ENCODE data around the gene CCDC172.

Gene CCDC172

DNA sequence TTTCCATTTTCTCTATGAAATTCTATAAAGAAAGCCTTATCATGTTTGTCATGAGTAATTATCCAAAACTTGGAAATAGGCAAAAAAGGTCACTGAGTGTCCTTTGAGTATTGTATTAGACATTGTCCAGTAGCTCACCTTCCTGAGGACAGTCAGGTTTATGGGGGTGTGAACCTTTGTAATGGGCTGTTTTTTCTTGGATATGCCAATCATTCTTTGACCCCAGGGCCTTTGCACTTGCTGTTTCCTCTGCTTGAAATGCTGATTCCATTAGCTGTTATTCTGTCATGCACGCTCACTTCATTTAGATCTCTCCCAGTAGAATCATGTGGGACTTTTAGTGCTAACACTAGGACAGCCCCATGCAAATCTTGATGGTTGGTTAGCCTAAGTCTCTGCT is 4.9 kb downstream of the CCDC172 start:
- TF ChIP-seq, protein P1, sequence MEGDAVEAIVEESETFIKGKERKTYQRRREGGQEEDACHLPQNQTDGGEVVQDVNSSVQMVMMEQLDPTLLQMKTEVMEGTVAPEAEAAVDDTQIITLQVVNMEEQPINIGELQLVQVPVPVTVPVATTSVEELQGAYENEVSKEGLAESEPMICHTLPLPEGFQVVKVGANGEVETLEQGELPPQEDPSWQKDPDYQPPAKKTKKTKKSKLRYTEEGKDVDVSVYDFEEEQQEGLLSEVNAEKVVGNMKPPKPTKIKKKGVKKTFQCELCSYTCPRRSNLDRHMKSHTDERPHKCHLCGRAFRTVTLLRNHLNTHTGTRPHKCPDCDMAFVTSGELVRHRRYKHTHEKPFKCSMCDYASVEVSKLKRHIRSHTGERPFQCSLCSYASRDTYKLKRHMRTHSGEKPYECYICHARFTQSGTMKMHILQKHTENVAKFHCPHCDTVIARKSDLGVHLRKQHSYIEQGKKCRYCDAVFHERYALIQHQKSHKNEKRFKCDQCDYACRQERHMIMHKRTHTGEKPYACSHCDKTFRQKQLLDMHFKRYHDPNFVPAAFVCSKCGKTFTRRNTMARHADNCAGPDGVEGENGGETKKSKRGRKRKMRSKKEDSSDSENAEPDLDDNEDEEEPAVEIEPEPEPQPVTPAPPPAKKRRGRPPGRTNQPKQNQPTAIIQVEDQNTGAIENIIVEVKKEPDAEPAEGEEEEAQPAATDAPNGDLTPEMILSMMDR (IDR thresholded peaks at IDR 0.05; ENCODE audit: borderline replicate concordance, extremely low read depth, low read length, poor library complexity, severe bottlenecking), result no peak
- no peak for TF ChIP-seq EZH2 (IDR thresholded peaks at IDR 0.05; ENCODE audit: borderline replicate concordance, low read depth, low read length, severe bottlenecking)
- no peak overlapping the region for H3K27ac ChIP-seq (ENCODE audit: low read length)
- no peaks in the 10 kb centered on the region for H3K36me3 ChIP-seq (ENCODE audit: insufficient read depth, low read length)
- H2AFZ ChIP-seq (ENCODE audit: low read depth, low read length), result no peak overlapping the region
- ATAC-seq (ENCODE audit: insufficient read depth, low read depth), result no peak
- H3K4me1 ChIP-seq (ENCODE audit: insufficient read depth, low read length), result no peaks in the 10 kb centered on the region
- no peaks in the 10 kb centered on the region for H3K9me3 ChIP-seq (ENCODE audit: insufficient read depth, low read length, severe bottlenecking)
- H3K4me3 ChIP-seq (ENCODE audit: low read depth in 1 of 2, low read length in 2 of 2), result no peak overlapping the region
- DNase-seq, result no peak
- H3K79me2 ChIP-seq (ENCODE audit: insufficient read depth, low read length), result no peaks in the 10 kb centered on the region
- H3K27me3 ChIP-seq (ENCODE audit: insufficient read depth, low read length, poor library complexity), result no peaks in the 10 kb centered on the region
- H3K9ac ChIP-seq (ENCODE audit: low read depth, low read length), result no peak overlapping the region
- H4K20me1 ChIP-seq (ENCODE audit: insufficient read depth, low read length), result no peaks in the 10 kb centered on the region
- H3K4me2 ChIP-seq (ENCODE audit: insufficient read depth, low read length), result no peak overlapping the region

DNA sequence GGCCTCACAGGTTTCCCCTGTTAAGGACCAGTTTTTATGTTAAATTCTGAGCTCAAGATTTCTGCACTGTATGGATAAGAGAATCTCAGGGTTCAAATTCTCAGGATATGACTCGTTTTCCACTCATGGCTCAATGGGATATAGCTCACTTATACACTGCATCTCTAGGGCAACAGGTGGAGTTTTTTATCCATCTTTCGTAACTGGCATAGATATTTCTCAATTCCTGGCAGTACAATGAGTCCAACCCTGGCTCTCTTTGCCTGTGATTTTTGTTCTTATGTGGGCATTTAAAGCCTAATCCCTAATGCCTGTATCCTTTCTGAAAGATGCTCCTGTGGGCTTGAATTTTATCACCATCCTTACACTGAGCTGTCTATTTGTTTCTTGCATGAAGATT is 7.6 kb downstream of the CCDC172 start:
- no peak overlapping the region for H2AFZ ChIP-seq (ENCODE audit: low read depth, low read length)
- no peaks in the 10 kb centered on the region for H4K20me1 ChIP-seq (ENCODE audit: insufficient read depth, low read length)
- H3K27ac ChIP-seq (ENCODE audit: low read length), result no peak overlapping the region
- H3K79me2 ChIP-seq (ENCODE audit: insufficient read depth, low read length), result no peaks in the 10 kb centered on the region
- TF ChIP-seq, protein P1 (IDR thresholded peaks at IDR 0.05; ENCODE audit: borderline replicate concordance, extremely low read depth, low read length, poor library complexity, severe bottlenecking), result no peak
- TF ChIP-seq EZH2 (IDR thresholded peaks at IDR 0.05; ENCODE audit: borderline replicate concordance, low read depth, low read length, severe bottlenecking), result no peak
- H3K36me3 ChIP-seq (ENCODE audit: insufficient read depth, low read length), result no peaks in the 10 kb centered on the region
- H3K4me2 ChIP-seq (ENCODE audit: insufficient read depth, low read length), result no peak overlapping the region
- H3K9me3 ChIP-seq (ENCODE audit: insufficient read depth, low read length, severe bottlenecking), result no peaks in the 10 kb centered on the region
- ATAC-seq (ENCODE audit: insufficient read depth, low read depth), result no peak
- no peaks in the 10 kb centered on the region for H3K4me1 ChIP-seq (ENCODE audit: insufficient read depth, low read length)
- H3K27me3 ChIP-seq (ENCODE audit: insufficient read depth, low read length, poor library complexity), result no peaks in the 10 kb centered on the region
- DNase-seq, result no peak
- H3K4me3 ChIP-seq (ENCODE audit: low read depth in 1 of 2, low read length in 2 of 2), result no peak overlapping the region
- H3K9ac ChIP-seq (ENCODE audit: low read depth, low read length), result no peak overlapping the region

DNA sequence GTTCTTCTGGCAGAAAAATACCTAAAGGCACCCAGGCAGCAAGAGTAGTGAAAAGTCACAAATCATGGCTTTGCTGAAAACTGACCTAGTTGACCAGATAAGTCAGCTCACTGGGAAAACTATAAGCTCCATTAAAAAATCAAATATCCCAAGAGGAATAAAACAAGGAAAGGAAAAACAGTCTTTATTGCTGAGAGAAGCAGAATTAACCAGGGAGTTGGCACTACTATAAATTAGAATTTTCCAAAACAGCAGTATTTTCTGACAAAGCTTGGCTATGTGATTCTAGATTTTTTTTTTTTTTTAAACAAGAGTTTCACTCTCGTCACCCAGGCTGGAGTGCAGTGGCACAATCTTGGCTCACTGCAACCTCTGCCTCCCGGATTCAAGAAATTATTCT is 12.6 kb downstream of the CCDC172 start:
- Histone ChIP-seq H3K4me3 (ENCODE audit: low read depth in 1 of 2, low read length in 2 of 2) (no peak overlapping the region), H3K36me3 (ENCODE audit: insufficient read depth, low read length) (no peaks in the 10 kb centered on the region), H4K20me1 (ENCODE audit: insufficient read depth, low read length) (no peaks in the 10 kb centered on the region), H3K4me2 (ENCODE audit: insufficient read depth, low read length) (no peak overlapping the region), H3K27me3 (ENCODE audit: insufficient read depth, low read length, poor library complexity) (no peaks in the 10 kb centered on the region), H3K79me2 (ENCODE audit: insufficient read depth, low read length) (no peaks in the 10 kb centered on the region), H3K9me3 (ENCODE audit: insufficient read depth, low read length, severe bottlenecking) (no peaks in the 10 kb centered on the region), H3K27ac (ENCODE audit: low read length) (no peak overlapping the region), H3K4me1 (ENCODE audit: insufficient read depth, low read length) (no peaks in the 10 kb centered on the region), H3K9ac (ENCODE audit: low read depth, low read length) (no peak overlapping the region), H2AFZ (ENCODE audit: low read depth, low read length) (no peak overlapping the region)
- TF ChIP-seq, protein P1 (IDR thresholded peaks at IDR 0.05; ENCODE audit: borderline replicate concordance, extremely low read depth, low read length, poor library complexity, severe bottlenecking), result no peak
- no peak for TF ChIP-seq EZH2 (IDR thresholded peaks at IDR 0.05; ENCODE audit: borderline replicate concordance, low read depth, low read length, severe bottlenecking)
- DNase-seq, result no peak
- no peak for ATAC-seq (ENCODE audit: insufficient read depth, low read depth)

DNA sequence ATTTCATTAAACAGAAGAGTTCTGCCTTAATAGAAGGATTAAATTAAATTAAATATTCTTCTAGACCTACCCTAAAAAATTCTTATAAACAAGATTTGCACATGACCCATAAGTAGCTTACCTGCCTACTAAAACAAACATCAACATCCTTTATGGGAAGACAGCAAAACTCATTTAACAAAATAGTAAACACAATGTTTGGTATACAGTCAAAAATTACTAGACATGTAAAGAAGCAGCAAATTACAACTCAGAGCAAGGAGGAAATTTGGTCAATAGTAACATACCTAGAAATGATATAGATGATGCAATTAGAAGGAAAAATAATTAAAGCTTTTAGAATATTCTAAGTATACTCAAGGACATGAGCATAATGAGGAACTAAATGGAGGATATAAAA is 27.9 kb downstream of the CCDC172 start:
- Histone ChIP-seq H3K9me3 (ENCODE audit: insufficient read depth, low read length, severe bottlenecking) (no peaks in the 10 kb centered on the region), H3K36me3 (ENCODE audit: insufficient read depth, low read length) (no peaks in the 10 kb centered on the region), H4K20me1 (ENCODE audit: insufficient read depth, low read length) (no peaks in the 10 kb centered on the region), H3K9ac (ENCODE audit: low read depth, low read length) (no peak overlapping the region), H3K27me3 (ENCODE audit: insufficient read depth, low read length, poor library complexity) (no peaks in the 10 kb centered on the region), H3K27ac (ENCODE audit: low read length) (no peak overlapping the region), H3K79me2 (ENCODE audit: insufficient read depth, low read length) (no peaks in the 10 kb centered on the region), H2AFZ (ENCODE audit: low read depth, low read length) (no peak overlapping the region), H3K4me3 (ENCODE audit: low read depth in 1 of 2, low read length in 2 of 2) (no peak overlapping the region), H3K4me1 (ENCODE audit: insufficient read depth, low read length) (no peaks in the 10 kb centered on the region), H3K4me2 (ENCODE audit: insufficient read depth, low read length) (no peak overlapping the region)
- TF ChIP-seq EZH2 (IDR thresholded peaks at IDR 0.05; ENCODE audit: borderline replicate concordance, low read depth, low read length, severe bottlenecking), result no peak
- TF ChIP-seq, protein P1 (IDR thresholded peaks at IDR 0.05; ENCODE audit: borderline replicate concordance, extremely low read depth, low read length, poor library complexity, severe bottlenecking), result no peak
- no peak for DNase-seq
- ATAC-seq (ENCODE audit: insufficient read depth, low read depth), result no peak

Measured in DND-41 (cell line).